Hematopoietic multipotent progenitor cell (in vitro differentiated cells): ENCODE results near the gene CRIP3. TPM values are rescaled to one million over a fixed set of nuclear protein-coding genes. Genes with fewer than 3 reads are reported as not detected.
"Not testable (repeated sequence)": the region's sequence is repeated elsewhere in the genome, so short reads cannot be mapped to it uniquely, and the experiment has no call there.

Source experiments
- DNase-seq, 3 donors: peaks; one replicate each; pipeline ENCODE4 v3.0.0-alpha.2; 2011 to 2015; ENCODE audit warnings: low read depth in 2 of 3, low spot score in 2 of 3
- total RNA-seq: library from RNA; depleted of rRNA; stranded (reverse); fragments of >200 nt; gene quantifications from one replicate; pipeline ENCODE4 v1.2.3, GENCODE V29; 2012

The CRIP3 gene
- total RNA-seq, 1 donor = 0.27 TPM

GRCh38 chr6:43307451-43308100, 1.1 kb downstream of the CRIP3 start:
- DNase-seq = no peak

GRCh38 chr6:43306086-43306485, 2.5 kb downstream of the CRIP3 start:
- DNase-seq = no peak

- DNase-seq = no peak
Observed at GRCh38 chr6:43304882-43305281, 3.7 kb downstream of the CRIP3 start.

GRCh38 chr6:43304361-43304760, 4.3 kb downstream of the CRIP3 start:
- no peak for DNase-seq

- no peak for DNase-seq
Observed at GRCh38 chr6:43303751-43304331, 4.8 kb downstream of the CRIP3 start.

- DNase-seq = not testable (repeated sequence)
Observed at GRCh38 chr6:43303006-43303405, 5.6 kb downstream of the CRIP3 start.

GRCh38 chr6:43302126-43302525, 6.5 kb downstream of the CRIP3 start:
- DNase-seq = no peak

- DNase-seq = no peak
Observed at GRCh38 chr6:43301081-43301870, 7.3 kb downstream of the CRIP3 start.

GRCh38 chr6:43299338-43300293, 9.0 kb downstream of the CRIP3 start:
- no peak for DNase-seq

GRCh38 chr6:43298565-43299337, 9.9 kb downstream of the CRIP3 start:
- no peak for DNase-seq

- no peak for DNase-seq
Observed at GRCh38 chr6:43297644-43298564, 10.7 kb downstream of the CRIP3 start, which contains the start of gene SLC22A7. SLC22A7 (plus strand) TSS chr6:43298260; CDS start chr6:43298359, 99 bp downstream.

- no peak for DNase-seq
Observed at GRCh38 chr6:43296780-43297497, 11.7 kb downstream of the CRIP3 start.

GRCh38 chr6:43295456-43295855, 13.2 kb downstream of the CRIP3 start:
- no peak for DNase-seq

- DNase-seq = no peak
Observed at GRCh38 chr6:43294536-43294935, 14.1 kb downstream of the CRIP3 start.

GRCh38 chr6:43293698-43294097, 14.9 kb downstream of the CRIP3 start:
- DNase-seq = no peak

GRCh38 chr6:43292763-43293318, 15.8 kb downstream of the CRIP3 start:
- no peak for DNase-seq

GRCh38 chr6:43292341-43292740, 16.3 kb downstream of the CRIP3 start:
- no peak for DNase-seq

- DNase-seq = no peak
Observed at GRCh38 chr6:43291708-43292107, 16.9 kb downstream of the CRIP3 start.
